Measurements from ENCODE around the gene SRMS. TPM values are rescaled to one million over a fixed set of nuclear protein-coding genes. Genes with fewer than 3 reads are reported as not detected.

SRMS gene
- polyA plus RNA-seq = 0.43 TPM

DNA sequence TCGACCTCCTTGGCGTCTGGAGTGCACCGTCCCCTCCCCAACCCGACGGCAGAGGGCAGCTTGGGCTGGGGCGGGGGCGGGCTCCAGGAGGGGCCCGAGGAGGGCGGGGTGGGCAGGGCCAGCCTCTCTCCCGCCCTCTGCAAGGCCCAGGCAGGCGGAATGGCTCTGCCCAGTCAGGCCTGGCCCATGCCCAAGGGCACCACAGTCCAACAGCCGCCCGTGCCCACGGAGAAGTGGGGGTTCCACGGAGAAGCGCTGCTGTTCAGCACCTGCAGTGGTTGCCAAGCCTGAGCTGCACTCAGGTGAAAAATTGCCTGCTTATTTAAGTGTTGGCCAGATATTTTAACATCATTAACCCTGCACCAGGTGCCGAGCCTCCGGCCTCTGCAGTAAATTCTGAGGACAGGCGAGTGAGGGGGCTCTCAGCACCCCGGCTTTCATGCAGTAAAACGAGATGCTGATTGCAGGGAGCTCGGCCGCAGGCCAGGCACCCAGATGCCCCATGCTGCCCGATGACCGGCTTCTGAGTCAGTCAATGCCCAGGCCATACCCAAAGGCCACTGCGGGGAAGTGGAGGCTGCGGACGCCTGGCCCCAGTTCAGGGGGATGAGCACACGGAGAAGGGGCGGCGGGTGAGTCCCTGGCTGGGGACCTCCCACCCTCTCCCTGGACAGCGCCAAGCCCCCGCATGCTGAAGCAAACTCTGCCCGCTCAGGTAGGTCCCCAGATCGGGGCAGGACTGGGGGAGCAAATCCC, at the start of gene SRMS:
TSS of gene SRMS (minus strand) at position 25 of the 756 bp plus-strand sequence. CDS start 286 bp downstream, outside the sequence.
- Mint-ChIP-seq H3K9me3 (no peaks in the 10 kb centered on the region), H3K27me3 (peaks cover 11% of the 10 kb centered on the region), H3K4me1 (peaks cover 23 to 31% (median 29%) of the 10 kb centered on the region in 3 donors), H3K36me3 (peaks cover 4% of the 10 kb centered on the region), H3K27ac (peak within 1 kb of the TSS in 2 of 3 donors; percentile 43 to 65), H3K4me3 (peak within 1 kb of the TSS in 1 of 4 donors; percentile 67)

DNA sequence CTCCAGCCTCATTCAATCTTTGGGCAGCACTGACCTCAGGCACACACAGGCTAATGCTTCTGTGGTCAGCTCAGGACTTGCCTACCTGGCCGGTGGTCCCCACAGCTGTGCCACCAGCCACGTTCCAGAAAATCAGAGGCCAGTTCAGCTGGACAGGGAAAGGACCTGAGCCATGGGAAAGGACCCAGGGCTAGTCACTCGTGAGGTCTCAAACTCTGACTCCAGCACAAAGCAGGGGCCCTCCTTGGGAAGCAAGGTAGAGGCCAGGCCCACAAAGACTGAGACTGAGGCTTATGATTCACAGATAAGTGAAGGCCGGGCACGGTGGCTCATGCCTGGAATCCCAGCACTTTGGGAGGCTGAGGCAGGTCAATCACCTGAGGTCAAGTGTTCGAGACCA, 48.9 kb upstream of the SRMS start:
- Mint-ChIP-seq H3K4me1 (no peaks in the 10 kb centered on the region), H3K27me3 (no peaks in the 10 kb centered on the region), H3K27ac (no peak overlapping the region), H3K4me3 (no peak overlapping the region), H3K36me3 (peaks cover 2% of the 10 kb centered on the region), H3K9me3 (no peaks in the 10 kb centered on the region)

DNA sequence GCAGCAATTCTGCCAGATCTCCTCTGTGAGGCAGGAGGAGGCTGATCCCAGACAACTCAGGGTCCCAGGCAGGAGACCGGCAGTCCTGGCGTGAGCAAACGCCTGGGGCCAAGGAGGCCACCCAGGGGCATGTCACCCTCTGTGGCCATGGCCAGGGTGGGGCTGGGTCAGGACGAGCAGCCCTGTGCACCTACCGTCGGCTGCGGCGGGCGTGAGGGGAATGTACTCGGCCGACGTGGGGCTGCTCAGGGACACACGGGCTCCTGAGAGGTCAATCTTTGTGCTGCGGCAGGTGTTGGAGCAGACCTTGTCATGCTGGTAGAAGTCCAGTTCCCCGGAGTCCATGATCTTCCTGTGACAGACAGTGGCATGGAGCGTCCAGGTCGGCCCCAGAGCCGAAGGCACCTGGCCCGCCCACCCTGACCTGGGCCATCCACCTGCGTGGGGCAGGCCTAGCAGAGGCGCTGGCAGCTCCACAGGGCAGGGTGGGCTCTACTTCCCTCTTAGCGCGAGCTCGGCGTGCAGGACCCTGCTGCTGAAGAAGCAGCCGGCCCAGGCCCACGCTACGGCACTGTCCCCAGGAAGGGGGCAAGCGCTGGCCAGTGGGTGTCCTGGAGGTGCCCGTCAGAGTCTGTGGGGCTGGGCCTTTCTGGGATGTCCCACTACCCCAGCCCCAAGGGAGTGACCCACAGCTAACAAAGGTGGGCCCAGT, 48.0 kb upstream of the SRMS start:
- H3K9me3 Mint-ChIP-seq = no peaks in the 10 kb centered on the region
- no peak overlapping the region for H3K27ac Mint-ChIP-seq
- no peak overlapping the region for H3K4me3 Mint-ChIP-seq

DNA sequence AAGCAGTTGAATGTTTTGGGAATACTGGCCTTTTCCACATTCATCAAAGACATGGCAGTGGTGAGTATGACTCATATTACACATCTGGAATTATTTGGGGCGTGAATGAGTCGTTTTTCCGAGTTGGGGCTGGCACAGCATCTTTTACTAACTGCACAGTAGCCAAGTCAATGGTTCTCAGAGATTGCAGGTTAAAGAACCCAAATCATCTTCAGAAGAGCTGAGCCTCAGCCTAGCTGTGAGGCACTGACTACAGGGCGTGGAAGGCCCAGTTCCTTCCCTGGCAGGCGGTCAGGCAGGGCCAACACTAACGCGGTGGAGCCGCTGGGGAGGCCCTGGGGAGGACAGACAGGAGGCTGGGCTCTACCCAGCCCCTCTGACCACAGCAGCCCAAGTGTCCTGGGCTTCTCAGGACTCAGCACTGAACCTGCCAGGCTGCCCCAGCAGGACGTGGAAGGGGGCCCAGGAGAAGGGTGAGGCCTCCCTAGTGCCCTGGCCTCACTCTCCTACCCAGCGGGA, 46.6 kb upstream of the SRMS start:
- no peaks in the 10 kb centered on the region for H3K36me3 Mint-ChIP-seq
- H3K9me3 Mint-ChIP-seq = no peaks in the 10 kb centered on the region
- peaks cover 0 to 3% (median 0%) of the 10 kb centered on the region in 3 donors for H3K4me1 Mint-ChIP-seq
- H3K27me3 Mint-ChIP-seq = no peaks in the 10 kb centered on the region
- no peak overlapping the region for H3K27ac Mint-ChIP-seq
- no peak overlapping the region for H3K4me3 Mint-ChIP-seq

More for the DNA sequence above, 48.0 kb upstream of the SRMS start:
- peaks cover 2% of the 10 kb centered on the region for H3K36me3 Mint-ChIP-seq
- no peaks in the 10 kb centered on the region for H3K27me3 Mint-ChIP-seq
- H3K4me1 Mint-ChIP-seq = peaks cover 0 to 3% (median 0%) of the 10 kb centered on the region in 3 donors

- Mint-ChIP-seq H3K36me3 (no peaks in the 10 kb centered on the region), H3K27ac (no peak overlapping the region), H3K9me3 (no peaks in the 10 kb centered on the region)
Measured at GRCh38 chr20:63592661-63593060, 45.1 kb upstream of the SRMS start.

DNA sequence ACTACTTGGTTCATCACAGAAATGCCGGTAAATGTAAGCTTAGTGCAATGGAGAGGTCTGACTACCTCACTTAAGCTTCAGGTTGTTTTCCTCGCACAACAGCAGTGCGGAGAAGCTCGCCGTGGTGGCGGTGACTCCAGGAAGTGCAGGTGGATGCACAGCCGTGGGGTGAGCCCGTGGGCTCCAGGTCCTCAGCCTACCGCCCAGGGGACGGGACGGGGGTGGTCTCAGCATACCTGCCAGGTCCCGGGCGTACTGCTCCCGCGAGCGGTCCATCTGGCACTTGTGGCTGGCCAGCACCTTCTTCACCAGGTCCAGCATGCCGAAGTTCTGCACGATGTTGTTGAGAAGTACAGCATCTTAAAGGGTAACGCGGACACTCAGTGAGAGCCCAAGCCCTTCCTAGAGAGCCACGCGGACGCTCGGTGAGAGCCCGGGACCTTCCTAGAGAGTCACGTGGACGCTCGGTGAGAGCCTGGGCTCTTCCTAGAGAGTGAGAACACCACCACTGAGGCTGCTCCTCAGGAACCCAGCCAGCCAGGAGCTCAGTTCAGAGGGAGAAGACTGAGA, 44.3 kb upstream of the SRMS start:
- H3K36me3 Mint-ChIP-seq = no peaks in the 10 kb centered on the region

More at GRCh38 chr20:63592661-63593060, 45.1 kb upstream of the SRMS start:
- peaks cover 0 to 3% (median 0%) of the 10 kb centered on the region in 3 donors for H3K4me1 Mint-ChIP-seq
- no peak overlapping the region for H3K4me3 Mint-ChIP-seq
- H3K27me3 Mint-ChIP-seq = no peaks in the 10 kb centered on the region

DNA sequence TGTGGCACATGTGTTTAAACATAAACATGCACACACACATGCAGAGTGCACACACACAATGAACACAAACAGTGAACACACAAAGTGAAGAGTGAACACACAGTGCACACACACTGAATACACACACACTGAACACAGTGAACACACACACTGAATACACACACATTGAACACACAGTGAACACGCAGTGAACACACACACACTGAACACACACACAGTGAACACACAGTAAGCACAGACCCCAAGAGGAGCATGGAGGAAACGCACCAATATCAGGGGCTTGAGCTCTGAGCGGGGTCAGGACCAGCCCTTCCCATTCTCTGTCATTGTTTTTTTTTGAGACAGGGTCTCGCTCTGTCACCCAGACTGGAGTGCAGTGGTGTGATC, 43.6 kb upstream of the SRMS start:
- Mint-ChIP-seq H3K4me3 (no peak overlapping the region), H3K27me3 (no peaks in the 10 kb centered on the region), H3K27ac (no peak overlapping the region), H3K4me1 (peaks cover 0 to 3% (median 0%) of the 10 kb centered on the region in 3 donors), H3K9me3 (no peaks in the 10 kb centered on the region), H3K36me3 (no peaks in the 10 kb centered on the region)

More for the DNA sequence above, 44.3 kb upstream of the SRMS start:
- Mint-ChIP-seq H3K4me3 (no peak overlapping the region), H3K27ac (no peak overlapping the region), H3K27me3 (no peaks in the 10 kb centered on the region), H3K4me1 (peaks cover 0 to 3% (median 0%) of the 10 kb centered on the region in 3 donors), H3K9me3 (no peaks in the 10 kb centered on the region)

DNA sequence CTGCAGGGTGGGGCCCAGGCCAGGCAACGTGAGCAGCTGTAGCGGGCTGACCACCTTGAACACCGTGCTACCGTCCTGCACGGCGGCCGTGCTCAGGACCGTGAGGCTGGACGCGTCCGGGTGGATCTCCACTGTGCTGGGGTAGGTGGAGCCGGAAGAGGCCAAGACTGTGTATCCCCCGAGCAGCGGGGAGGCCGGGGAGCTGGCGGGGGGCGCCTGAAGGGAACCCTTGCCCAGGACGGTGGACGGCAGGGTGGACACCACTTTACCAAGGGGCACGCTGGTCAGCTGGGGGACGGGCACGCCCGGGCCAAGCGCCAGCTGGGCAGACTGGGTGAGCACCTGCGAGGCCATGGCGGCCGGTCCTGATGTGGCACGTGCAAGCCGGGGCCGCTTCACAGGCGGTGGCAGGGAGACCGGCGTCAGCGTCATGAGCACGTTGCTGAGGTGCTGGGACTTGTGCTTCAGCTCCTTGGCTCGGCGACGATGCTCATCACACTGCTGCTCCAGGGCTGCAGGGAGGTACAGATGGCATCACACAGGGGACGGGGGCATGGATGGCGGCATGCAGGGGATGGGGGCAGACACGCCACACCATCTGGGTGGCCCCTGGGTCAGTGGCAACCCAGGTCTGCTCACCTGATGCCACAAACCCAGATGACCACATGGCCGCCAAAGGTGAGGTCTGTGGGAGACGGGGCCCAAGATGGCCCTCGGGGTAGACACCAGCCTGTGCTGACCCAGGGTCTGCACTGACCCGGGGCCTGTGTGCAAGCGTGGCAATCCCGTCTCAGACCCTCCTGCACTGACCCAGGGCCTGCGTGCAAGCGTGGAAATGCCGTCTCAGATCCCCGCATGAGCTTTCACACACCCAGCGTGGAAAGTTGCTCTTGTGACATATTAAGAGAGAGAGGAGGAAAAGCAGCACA, 42.9 kb upstream of the SRMS start:
- Mint-ChIP-seq H3K27me3 (no peaks in the 10 kb centered on the region), H3K4me1 (peaks cover 0 to 3% (median 0%) of the 10 kb centered on the region in 3 donors), H3K27ac (no peak overlapping the region), H3K9me3 (no peaks in the 10 kb centered on the region), H3K4me3 (no peak overlapping the region), H3K36me3 (no peaks in the 10 kb centered on the region)

DNA sequence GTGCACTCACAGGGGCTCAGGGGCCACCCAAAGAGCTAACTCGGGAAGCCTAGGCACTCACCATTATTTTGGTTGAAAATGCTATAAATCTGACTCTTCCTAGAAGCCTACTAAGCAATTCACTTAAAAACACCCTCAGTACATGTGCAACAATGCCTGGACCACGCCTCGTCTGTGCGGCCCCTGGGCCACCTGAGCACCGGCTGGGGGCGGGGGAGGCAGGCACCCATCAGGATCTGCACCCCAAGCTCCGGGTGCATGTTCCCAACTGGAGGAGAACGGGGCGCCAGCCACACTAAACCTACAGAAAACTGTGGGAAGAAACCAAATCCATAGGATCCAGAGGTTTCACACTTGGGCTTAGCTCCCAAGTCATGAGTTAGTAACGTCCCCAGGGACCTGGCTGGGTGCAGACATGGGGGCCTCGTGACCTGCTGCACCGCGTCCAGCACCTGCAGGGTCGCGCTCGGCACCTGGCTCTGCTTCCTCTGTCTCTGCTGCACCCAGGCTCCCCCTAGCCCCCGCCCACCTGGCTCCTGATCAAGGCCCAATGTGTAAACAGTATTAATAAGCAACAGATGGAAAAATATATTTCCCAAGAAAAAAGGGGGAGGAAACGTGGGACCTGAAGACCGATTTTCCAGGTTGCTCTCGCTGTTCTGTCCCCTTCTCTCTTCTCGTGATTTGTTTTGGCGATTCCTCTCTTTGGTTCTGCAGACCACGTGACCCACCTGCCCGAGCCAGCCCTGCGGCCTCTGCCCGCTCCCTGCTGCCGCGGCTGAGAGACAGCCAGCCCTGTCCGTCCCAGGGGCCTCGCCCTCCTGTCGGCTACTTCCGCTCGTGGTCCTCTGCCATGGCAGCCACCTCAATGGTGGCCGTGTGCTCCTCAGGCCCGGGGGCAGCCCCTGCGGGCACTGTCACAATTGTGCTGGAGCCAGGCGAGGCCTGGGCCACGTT, 42.0 kb upstream of the SRMS start:
- peaks cover 0 to 3% (median 0%) of the 10 kb centered on the region in 3 donors for H3K4me1 Mint-ChIP-seq
- no peak overlapping the region for H3K4me3 Mint-ChIP-seq
- no peak overlapping the region for H3K27ac Mint-ChIP-seq
- no peaks in the 10 kb centered on the region for H3K9me3 Mint-ChIP-seq
- no peaks in the 10 kb centered on the region for H3K36me3 Mint-ChIP-seq
- no peaks in the 10 kb centered on the region for H3K27me3 Mint-ChIP-seq

DNA sequence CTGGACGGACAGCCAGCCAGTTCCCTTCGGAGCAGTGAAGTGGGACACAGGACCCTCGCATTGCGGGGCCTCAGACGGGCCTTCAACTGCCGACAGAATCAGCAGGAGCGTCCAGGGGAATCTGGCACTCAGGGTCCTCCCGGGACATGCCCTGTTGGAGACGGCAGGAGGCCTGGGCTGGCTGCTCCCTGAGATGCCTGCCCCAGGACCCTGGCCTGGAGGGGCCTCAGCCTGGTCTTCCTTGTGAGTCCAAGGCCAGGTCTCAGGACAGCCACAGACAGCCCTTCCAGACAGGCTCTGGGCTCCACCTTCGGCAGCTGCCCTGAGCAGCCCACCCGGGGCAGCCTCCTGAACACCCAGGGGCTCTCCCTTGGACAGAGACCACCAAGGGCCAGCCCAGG, 41.1 kb upstream of the SRMS start:
- H3K9me3 Mint-ChIP-seq = no peaks in the 10 kb centered on the region
- no peak overlapping the region for H3K4me3 Mint-ChIP-seq
- no peaks in the 10 kb centered on the region for H3K27me3 Mint-ChIP-seq
- no peaks in the 10 kb centered on the region for H3K36me3 Mint-ChIP-seq
- H3K27ac Mint-ChIP-seq = no peak overlapping the region
- peaks cover 0 to 3% (median 0%) of the 10 kb centered on the region in 3 donors for H3K4me1 Mint-ChIP-seq

DNA sequence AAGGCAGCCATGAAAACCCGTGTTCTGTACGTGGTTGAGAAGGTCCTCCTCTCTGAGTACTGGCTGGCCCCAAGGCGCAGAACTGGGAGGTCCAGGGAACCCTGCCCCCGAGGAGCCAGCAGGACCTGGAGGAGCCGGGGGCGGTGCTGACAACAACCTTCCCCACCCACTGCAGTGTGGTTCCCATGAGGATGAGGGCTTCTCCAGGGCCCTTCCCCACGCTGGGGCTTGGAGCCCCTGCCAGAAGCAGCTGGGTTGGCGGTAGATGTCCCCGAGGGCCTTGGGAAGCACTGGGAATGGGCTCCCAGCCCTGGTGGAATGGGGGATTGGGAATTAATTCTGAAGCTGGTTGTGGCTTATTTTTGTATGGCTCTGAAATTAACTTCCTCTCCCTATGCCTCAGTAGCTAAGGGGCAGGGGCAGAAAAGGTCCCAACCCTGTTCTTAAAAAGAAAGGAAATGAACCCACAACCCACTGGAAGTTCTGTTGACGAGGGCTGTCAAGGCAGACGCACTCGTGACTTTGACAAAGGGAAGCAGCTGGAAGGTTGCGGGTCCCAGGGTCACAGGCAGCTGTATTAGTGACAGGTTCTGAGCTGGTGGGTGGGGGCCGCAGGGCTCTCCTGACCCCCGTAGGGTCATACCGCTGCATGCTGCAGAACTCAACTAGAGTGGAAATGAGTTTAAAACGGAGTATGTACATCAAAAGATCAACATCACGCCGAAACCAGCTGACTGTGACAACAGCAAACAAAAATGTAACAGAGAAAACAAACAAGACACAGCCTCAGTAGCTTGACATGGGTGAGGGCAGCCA, 40.4 kb upstream of the SRMS start:
- Mint-ChIP-seq H3K4me3 (no peak overlapping the region), H3K4me1 (peaks cover 0 to 3% (median 0%) of the 10 kb centered on the region in 3 donors), H3K36me3 (no peaks in the 10 kb centered on the region), H3K27ac (peak overlapping the region in 1 of 3 donors; percentile 46), H3K9me3 (no peaks in the 10 kb centered on the region), H3K27me3 (no peaks in the 10 kb centered on the region)

- no peak overlapping the region for H3K4me3 Mint-ChIP-seq
- H3K4me1 Mint-ChIP-seq = peaks cover 0 to 3% (median 0%) of the 10 kb centered on the region in 3 donors
- no peaks in the 10 kb centered on the region for H3K9me3 Mint-ChIP-seq
- H3K27ac Mint-ChIP-seq = peak overlapping the region in 1 of 3 donors; percentile 46
- no peaks in the 10 kb centered on the region for H3K27me3 Mint-ChIP-seq
- no peaks in the 10 kb centered on the region for H3K36me3 Mint-ChIP-seq
Measured at GRCh38 chr20:63587256-63587655, 39.7 kb upstream of the SRMS start.

- Mint-ChIP-seq H3K9me3 (no peaks in the 10 kb centered on the region), H3K27ac (no peak overlapping the region), H3K4me1 (peaks cover 0 to 3% (median 0%) of the 10 kb centered on the region in 3 donors), H3K4me3 (no peak overlapping the region), H3K36me3 (no peaks in the 10 kb centered on the region), H3K27me3 (no peaks in the 10 kb centered on the region)
Measured at GRCh38 chr20:63586797-63587196, 39.2 kb upstream of the SRMS start.

All from IgD-negative memory B cell (primary cell).